Measurements from ENCODE around the gene LY86. TPM values are rescaled to one million over a fixed set of nuclear protein-coding genes. Genes with fewer than 3 reads are reported as not detected.

The LY86 gene
- total RNA-seq, 6 donors from 2014 or later: 2.1 to 21.9 (median 9.5) TPM

- no peak for TF ChIP-seq EP300 (IDR thresholded peaks at IDR 0.05)
- TF ChIP-seq CTCF (IDR thresholded peaks at IDR 0.05): peak; percentile 38 to 80 (median 56)
- H3K27ac ChIP-seq: no peak overlapping the region
- peak; percentile 57 to 75 for ATAC-seq (ENCODE audit: low FRiP score in 2 of 2)
- no peak overlapping the region for H3K4me3 ChIP-seq
- 55 to 58% methylated on average over 10 of the region's 10 CpGs for WGBS, 2 donors
- no peaks in the 10 kb centered on the region for H3K36me3 ChIP-seq
- H3K4me1 ChIP-seq: peaks cover 0 to 4% (median 0%) of the 10 kb centered on the region in 4 donors
- peak in 1 of 2 donors; percentile 37 for DNase-seq
- H3K9me3 ChIP-seq: no peaks in the 10 kb centered on the region
- H3K27me3 ChIP-seq: no peaks in the 10 kb centered on the region
These were observed 31.6 kb upstream of the LY86 start for GRCh38 chr6:6556738-6557503.

- ATAC-seq (ENCODE audit: low FRiP score in 2 of 2) (no peak), DNase-seq (no peak)
- Histone ChIP-seq H3K27me3 (no peaks in the 10 kb centered on the region), H3K4me3 (no peak overlapping the region), H3K36me3 (no peaks in the 10 kb centered on the region), H3K4me1 (peaks cover 0 to 4% (median 0%) of the 10 kb centered on the region in 4 donors), H3K9me3 (no peaks in the 10 kb centered on the region), H3K27ac (no peak overlapping the region)
- TF ChIP-seq CTCF (IDR thresholded peaks at IDR 0.05): no peak
- no peak for TF ChIP-seq POLR2A (IDR thresholded peaks at IDR 0.05)
- 84 to 87% methylated on average over 4 of the region's 4 CpGs for WGBS, 2 donors
These were observed 31.0 kb upstream of the LY86 start for GRCh38 chr6:6557504-6557839.

- Histone ChIP-seq H3K36me3 (no peaks in the 10 kb centered on the region), H3K4me3 (no peak overlapping the region), H3K27me3 (no peaks in the 10 kb centered on the region), H3K27ac (no peak overlapping the region), H3K9me3 (no peaks in the 10 kb centered on the region), H3K4me1 (peaks cover 0 to 4% (median 0%) of the 10 kb centered on the region in 4 donors)
- TF ChIP-seq EP300 (IDR thresholded peaks at IDR 0.05) (no peak), POLR2AphosphoS5 (IDR thresholded peaks at IDR 0.05) (no peak), POLR2A (IDR thresholded peaks at IDR 0.05) (no peak), CTCF (IDR thresholded peaks at IDR 0.05) (no peak)
- WGBS, 2 donors: 64 to 74% methylated on average over 7 of the region's 7 CpGs
- no peak for ATAC-seq (ENCODE audit: low FRiP score in 2 of 2)
- DNase-seq: no peak
These were observed 30.6 kb upstream of the LY86 start for GRCh38 chr6:6557886-6558285.

- no peak overlapping the region for H3K4me3 ChIP-seq
- ATAC-seq (ENCODE audit: low FRiP score in 2 of 2): no peak
- DNase-seq: no peak
- no peaks in the 10 kb centered on the region for H3K9me3 ChIP-seq
- no peaks in the 10 kb centered on the region for H3K27me3 ChIP-seq
- 83 to 87% methylated on average over 4 to 6 of the region's 6 CpGs for WGBS, 2 donors
- H3K36me3 ChIP-seq: no peaks in the 10 kb centered on the region
- no peak for TF ChIP-seq CTCF (IDR thresholded peaks at IDR 0.05)
- TF ChIP-seq POLR2AphosphoS5 (IDR thresholded peaks at IDR 0.05): no peak
- TF ChIP-seq POLR2A (IDR thresholded peaks at IDR 0.05): no peak
- TF ChIP-seq EP300 (IDR thresholded peaks at IDR 0.05): no peak
- no peak overlapping the region for H3K27ac ChIP-seq
- peaks cover 0 to 4% (median 0%) of the 10 kb centered on the region in 4 donors for H3K4me1 ChIP-seq
These were observed 28.4 kb upstream of the LY86 start for GRCh38 chr6:6559994-6560570.

- no peak for DNase-seq
- Histone ChIP-seq H3K27ac (no peak overlapping the region), H3K9me3 (no peaks in the 10 kb centered on the region), H3K4me1 (peaks cover 0 to 4% (median 0%) of the 10 kb centered on the region in 4 donors), H3K36me3 (no peaks in the 10 kb centered on the region), H3K27me3 (no peaks in the 10 kb centered on the region), H3K4me3 (no peak overlapping the region)
- ATAC-seq (ENCODE audit: low FRiP score in 2 of 2): no peak
- no peak for TF ChIP-seq CTCF (IDR thresholded peaks at IDR 0.05)
- TF ChIP-seq EP300 (IDR thresholded peaks at IDR 0.05): no peak
- TF ChIP-seq POLR2A (IDR thresholded peaks at IDR 0.05): no peak
- no peak for TF ChIP-seq POLR2AphosphoS5 (IDR thresholded peaks at IDR 0.05)
- 58 to 72% methylated on average over 3 of the region's 3 CpGs for WGBS, 2 donors
These were observed 27.6 kb upstream of the LY86 start for GRCh38 chr6:6560909-6561308.

Measured in upper lobe of left lung (tissue), 6 donors.